IPS-NIHi7 (cell line): ENCODE data around the gene PRKAG2.
A peak's percentile ranks its signal among the peaks of the same experiment; 100 is the strongest.

ENCODE experiments used
- DNase-seq: peaks from one replicate; pipeline ENCODE4 v3.0.0; 2012; ENCODE audit warnings: mixed read lengths; ENCODE audit errors: extremely low spot score

The PRKAG2 gene

DNA sequence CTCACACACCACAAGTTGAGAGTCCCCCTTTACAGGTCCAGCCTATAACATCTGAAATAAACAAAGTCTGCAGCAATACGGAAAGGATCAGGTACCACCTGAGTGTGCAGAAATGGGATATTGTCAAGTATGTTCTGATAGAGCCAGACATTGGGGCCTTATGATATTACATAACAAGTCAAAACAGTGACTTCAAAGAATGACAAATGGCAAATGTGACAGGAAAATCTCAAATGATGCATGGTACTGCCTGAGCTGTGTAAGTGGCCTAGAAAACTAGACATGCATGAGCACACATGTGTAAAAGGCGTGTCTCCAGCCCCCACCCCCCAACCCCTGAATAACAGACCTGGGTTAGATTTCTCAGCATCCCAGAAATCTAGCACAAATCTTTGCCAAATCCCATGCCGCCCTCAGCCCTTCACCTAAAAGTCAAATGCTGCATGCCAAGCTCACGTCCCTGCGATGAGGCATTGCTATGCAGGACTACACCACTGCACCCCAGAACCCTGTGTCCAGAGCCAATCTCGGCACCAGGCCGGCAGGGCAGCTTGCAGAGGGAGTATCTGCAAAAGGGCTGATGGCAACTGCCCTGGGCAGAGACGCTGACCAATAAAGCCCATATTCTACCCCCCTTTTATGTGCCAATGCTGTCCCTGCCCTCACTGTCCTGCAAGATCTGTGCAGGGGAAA is 58.8 kb downstream of the PRKAG2 start:
- DNase-seq, result no peak

DNA sequence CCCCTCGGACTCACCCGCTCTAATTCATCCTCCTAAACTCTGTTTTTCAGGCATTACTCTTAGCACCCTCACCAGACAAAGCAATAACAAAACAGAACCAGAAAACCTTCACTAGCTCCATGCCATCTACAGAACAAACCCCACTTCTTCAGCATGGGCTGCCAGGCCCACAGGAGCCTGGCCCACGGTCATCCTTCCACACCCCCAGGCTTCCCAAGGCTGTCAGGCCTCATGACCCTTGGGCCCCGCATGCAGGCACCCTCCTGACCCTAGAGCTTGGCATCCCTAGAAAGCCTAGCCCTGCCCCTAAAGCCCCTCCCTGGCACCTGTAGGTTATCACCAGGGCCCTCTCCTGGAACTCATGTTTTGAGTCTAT is 59.6 kb downstream of the PRKAG2 start:
- DNase-seq, result no peak

DNA sequence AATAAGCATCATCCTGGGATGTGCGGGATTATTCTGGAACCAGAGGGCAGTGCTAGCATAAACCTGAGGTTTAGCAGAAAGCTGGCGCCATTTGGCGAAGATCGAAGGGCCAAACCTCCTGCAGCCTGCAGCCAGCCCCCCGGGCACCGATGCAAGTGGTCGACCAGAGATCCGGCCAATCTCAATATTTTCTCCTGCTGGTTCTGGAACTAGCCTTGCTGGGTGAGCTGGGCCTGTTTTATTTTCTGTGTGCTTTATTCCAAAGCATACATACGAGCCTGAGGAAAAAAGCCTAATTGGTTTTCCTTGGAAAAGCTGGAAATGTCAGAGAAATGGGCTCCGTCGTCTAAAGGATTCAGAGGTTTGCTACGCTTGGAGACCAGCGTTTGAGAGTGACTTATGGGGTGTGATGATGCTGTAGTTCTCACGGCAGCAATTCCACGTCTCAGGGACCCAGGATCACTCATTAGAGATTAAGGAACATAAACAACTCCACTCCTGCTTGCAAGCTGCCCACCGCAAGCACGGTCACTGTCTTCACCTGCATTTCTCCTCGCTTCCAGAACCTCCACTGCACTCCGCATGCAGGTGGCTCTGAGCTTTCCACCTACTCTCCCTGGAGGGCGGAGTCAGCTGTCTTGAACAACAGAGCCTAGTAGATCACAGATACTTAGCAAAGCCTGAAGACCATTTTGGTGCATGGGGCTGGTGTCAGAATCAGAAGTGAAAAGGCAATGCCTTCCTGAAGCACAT is 60.2 kb downstream of the PRKAG2 start:
- no peak for DNase-seq

DNA sequence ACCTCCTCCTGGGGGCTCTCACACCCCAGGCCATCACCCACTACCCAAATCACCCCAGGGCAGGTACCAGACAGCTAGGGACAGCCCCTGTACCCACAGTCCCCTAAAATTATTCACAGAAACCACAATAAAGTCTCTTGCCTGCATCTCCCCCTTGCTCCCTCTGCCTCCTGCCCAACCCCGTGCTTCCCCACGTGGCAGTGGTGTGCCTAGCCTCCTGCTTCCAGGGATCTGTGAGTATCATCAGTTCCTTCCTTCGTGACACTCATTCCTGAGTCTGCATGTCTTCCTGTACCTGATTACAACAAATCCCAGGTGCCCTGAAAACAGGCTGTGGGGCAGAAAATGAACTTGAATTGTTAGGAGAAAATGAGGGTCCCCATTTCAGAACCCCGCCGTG is 61.5 kb downstream of the PRKAG2 start:
- no peak for DNase-seq

DNA sequence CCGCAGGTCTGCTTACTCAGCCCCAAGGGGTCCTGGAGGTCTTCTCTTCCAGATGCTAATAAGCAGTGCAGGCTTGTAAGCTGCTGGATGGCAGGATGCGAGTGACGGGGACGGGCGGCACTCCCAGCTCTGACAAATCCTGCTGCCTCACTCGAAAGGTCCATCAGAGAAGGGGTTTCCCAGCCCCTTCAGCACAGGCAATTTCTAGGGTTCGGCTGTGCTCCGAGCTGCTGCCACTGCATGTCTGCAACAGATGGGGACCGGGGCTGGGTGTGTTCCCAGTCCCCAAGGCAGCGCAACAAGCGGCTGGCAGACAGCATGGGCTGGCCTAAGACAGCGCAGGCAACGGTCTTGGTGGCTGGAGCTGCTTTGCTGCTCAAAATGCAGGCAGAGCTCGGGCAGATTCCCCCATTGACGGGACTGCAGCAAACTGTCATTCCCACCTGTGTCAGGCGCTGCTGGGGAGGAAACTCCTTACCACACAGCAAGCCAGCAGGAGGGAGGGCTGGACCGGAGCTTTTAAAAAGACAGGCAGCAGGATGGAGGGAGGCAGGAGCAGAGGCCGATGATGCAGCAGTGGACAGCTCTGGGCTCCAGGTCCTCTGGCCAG is 62.4 kb downstream of the PRKAG2 start:
- DNase-seq, result peak; percentile 52

DNA sequence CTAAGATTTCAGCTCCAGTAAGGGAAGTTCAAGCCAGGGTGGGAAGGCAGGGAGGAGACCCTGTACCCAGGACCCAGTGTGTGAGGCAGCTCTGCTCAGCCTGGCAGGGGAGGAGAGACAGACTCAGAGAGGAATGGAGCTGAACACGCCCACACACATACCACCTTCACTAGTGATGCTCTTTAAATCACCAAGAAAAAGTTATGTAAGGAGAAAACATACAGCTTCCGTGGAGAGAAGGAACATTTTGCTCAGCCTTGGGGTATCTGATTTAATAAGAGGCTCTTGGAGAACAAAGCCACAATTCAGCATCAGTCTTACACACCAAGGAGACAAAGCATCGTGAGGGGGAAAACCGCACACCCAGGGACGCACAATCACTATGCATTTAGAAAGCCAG is 62.9 kb downstream of the PRKAG2 start:
- peak; percentile 51 for DNase-seq

DNA sequence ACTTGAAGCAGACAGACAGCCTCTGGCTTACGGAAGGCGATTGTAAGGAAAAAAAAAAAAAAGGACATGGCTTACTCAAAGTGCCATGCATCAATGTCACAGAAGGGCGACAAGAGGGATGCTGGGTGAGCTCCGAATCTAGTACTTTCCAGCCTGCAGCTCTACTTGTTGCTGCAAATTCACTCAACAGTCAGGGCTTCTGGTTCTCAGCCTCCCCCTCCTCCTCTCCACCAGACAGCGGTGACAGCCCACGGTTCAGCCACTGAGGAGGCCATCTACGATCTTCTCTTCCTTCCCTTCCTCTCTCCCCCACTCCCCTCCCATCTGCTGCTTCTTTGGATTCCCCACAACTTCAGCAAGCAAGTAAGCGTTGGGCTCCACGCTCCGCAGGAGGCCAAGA is 63.5 kb downstream of the PRKAG2 start:
- no peak for DNase-seq

DNA sequence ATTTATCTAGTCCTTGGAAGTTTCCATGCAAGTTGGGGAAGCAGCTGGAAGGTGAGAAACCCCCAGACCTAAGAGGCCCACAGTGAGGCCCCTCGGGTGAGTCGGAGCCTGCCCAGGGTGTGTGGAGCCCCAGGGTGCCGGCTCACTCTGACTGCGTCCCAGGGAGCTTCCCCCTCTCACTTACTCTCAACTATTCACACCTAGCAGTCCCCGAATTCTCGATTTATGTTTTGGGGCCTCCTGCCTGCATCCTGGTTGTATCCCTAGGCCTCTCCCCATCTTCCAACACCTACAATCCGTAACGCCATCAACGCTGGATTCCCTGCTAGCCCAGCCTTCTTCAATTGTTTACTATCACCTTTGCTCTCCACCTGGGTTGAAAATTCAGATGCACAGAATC is 63.9 kb downstream of the PRKAG2 start:
- no peak for DNase-seq

DNA sequence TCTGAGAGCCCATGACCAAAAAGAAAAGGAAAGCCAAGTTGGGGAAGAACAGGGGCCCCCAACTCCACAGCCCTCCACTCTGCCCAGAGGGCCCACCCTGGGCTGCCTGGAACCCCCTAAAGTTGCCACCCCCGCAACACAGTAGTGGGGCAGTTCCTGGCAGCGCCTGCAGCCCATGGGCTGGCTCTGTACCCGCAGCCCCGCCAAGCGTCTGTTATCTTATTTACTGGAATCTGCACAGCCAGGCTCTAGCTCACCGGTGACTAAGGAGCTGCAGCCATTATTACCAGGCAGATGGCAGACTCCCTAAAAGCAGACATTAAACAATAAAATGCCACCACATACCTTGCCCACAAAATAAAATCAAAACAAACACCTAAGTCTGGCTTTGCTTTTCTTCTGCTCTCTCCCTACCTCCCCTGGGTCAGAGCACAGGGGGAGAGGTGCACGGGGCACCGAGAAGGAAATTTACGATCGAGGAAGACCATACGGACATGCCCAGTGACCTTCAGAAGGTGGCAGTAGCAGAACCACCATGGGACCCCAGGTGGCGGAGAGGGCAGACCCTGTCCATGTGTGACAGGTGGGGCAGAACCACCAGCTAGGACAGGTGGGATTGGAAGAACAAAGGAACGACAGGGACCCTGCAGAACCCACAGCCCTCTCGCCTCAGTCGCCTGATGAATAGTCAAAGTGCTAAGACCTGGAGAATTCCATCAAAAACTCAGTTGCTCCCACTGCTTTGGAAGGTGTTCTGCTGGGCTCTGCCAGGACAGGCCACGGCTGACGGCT is 66.3 kb downstream of the PRKAG2 start:
- DNase-seq, result no peak

DNA sequence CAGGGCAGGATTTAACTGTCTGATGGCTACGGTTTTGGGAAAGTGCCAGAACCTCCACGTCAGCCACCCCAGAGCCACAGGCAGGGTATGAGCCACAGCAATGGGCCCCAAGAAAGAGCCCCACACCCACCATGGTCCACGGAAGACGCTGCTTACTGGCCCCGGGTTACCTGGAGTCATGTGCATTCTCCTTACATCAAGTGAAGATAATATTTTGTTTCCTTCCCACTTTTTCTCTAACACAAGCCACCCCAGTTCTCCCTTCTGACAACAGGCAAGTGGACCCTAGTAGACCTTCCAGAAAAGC is 67.1 kb downstream of the PRKAG2 start:
- DNase-seq, result no peak

DNA sequence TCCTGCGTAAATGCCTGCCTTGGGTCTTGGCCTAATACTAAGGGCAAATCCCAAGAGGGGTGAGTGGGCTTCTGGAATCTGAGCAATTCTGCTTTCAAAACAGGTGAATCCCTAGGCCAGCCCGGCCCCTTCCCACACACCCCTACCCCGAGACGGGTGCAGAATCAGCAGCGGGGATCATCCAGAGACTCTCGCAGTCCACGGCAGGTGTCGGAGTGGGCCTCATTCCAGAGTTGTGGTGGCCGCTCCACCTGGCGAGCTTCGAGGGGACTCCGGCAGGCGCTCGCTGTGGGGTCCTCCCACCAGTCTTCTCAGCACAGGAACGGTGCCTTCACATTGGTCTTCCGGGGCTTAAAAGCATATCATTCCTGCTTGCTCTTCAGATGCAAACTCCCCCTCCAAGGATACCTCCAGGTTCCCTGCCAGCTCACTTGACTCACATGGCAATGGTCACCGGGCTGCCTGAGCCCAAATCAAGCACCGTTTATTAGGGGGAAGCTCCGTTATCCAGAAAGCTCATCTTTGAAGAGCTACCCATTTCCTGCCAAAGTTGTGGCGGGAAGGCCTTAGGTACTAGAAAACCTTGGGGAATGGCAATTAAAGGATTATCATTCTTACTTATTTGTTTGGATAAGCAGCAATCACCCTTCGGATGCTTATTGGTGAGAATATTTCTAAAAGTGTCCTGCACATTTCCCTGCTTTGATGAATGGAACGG is 67.6 kb downstream of the PRKAG2 start:
- no peak for DNase-seq

DNA sequence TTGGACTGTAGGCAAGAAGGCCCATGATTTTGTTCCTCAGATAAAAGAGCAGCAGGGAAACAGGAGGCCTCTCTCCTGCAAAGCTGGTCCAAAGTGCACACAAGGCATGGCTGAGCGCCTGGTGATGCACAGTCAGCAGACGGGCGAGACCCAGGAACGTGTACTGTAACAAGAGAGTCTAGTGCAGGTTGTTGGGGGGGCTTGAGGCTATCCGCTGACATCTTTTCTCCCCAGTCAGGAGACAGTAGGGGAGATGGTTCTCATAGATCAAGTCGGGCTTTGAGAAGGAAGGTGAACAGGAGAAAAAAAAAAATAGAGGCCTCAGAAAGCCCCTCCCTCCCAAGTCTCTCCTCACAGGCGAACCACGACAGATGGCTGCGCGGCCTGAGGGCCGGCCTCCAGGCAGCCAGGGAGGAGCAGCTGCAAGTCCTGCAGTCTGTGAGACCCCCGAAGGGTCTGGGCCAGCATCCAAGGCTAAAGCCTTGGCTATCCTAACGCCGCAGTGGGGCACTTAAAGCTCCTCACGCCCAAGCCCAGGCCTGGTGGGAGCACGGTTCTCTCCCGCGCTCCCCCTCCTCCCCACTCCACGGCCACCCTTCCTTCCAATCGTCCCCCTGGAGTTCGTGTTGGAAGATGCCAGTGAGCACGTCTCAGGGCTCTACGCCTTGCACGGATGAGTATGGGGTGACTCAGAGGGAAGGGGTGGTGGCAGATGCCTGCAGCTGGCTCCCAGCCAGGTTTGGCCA is 68.3 kb downstream of the PRKAG2 start:
- DNase-seq, result no peak

DNA sequence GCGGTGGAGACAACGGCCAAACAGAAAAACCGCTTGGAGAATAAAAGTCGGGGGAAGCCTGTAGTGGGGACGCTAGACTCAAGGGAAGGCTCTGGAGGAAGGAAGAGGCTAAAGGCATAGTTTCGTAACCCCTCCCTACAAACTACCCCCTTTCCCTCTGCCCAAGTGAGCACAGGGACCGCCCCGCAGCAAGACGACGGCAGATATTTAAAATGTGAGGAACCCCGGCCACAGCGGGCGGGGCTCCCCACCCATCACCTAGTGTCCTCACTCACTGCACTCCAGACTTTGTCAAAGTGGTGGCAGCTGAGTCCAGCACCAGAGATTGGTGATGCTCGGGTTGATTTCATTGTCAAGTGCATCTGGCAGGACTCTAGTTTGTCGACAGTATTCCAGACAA is 69.1 kb downstream of the PRKAG2 start:
- DNase-seq, result no peak

DNA sequence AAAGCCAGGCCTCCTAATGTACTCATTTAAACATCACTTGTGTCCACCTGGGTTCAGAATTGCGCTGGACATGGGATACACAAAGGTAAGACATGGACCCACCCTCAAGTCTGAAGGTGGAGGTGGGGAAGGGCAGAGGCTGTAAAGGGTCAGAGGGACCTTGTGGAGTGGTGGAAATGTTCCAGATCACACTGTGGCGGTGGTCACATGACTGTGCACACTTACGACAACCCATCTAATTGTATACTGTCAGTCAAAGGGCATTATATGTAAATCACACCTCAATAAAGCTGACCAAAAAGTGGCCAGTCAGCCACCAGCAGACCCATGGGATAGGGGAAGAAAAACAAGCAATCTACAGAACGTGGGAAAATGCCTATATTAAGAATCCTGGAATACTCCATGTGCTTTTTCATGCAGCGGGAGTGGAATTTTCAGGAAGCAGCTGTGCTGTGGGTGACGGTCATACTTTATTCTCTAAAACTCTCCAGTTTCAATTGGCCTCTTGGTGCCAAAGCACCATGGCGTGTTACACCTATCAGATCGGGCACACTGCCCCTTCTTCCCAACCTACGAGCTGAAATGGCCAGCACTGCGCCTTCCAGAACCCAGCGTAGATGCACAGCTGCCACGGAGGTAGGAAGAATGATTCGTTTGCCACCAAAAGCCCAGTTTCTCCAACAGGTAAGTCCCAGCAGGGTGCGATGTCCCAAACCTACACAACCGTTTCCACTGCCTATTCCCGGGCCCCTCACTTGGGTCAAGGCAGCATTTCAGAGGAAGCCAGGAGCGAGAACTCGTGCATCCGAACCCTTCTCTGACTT is 69.8 kb downstream of the PRKAG2 start:
- no peak for DNase-seq

DNA sequence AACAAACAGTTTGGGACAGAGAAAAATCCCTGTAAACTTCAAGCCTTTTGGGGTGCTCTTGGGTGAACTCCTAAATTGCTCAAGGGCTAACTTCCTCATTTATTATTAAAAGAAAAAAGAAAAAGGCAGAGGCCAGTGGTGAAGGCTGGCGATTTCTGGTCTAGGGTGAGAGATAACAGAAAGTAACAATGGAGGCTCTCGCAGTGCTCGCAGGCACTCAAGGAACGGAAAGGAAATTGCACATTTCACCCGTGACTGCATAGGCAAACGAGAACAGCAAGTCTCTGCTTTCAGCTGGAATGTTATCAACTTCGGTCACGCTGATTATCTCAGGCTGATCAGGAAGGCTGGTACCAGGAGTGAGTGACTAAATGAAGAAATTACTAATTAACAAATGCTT is 70.7 kb downstream of the PRKAG2 start:
- no peak for DNase-seq

DNA sequence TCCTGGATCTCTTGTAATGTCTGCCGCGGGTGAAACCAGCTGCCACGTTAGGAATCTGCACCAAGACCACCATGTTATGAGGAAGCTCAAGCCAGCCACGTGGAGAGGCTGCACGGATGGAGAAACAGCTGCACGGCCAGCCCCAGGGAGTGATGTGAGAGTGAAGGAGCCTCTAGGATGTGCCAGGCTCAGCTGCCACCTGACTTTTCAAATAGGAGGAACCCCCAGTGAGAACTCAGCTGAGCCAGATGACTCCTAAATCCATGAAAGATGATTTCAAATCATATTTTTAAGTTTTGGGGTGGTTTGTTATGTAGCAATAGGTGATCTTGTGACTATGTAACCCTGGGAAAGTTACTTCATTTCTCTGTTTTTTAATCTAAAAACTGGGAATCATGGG is 71.7 kb downstream of the PRKAG2 start:
- DNase-seq, result no peak

DNA sequence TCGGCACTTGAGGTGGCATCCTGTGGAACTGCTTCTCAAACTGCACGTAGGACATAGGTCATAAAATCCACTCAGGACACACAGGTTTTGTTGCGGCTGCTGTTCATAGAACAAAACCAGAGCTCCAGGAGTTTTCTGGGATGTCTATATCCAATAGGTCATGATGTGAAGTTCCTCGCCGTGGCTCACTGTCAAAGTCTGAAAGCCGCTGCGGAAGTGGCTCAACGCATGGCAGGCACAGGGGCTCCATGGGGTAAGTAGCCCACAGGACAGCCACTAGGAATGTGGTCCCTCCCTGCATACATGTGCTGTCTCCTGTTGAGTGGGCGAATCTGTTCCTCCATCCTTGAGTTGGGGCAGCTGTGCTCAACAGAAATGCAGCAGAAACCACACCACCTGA is 72.2 kb downstream of the PRKAG2 start:
- DNase-seq, result no peak

DNA sequence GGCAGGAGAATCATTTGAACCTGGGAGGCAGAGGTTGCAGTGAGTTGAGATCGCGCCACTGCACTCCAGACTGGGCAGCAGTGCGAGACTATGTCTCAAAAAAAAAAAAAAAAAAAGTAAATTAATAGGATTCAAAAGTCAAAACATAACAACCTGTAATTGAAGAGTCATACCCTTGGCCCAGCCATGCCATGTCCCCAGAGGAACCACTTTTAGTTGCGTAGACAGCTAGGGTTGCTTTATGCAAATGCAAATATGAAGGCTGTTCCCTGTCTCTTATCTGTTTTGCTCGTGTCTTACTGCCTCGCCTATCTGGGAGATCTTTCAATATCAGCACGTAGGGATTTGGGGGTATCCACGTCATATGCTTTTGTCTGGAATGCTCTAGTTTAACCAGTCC is 73.1 kb downstream of the PRKAG2 start:
- DNase-seq, result no peak

DNA sequence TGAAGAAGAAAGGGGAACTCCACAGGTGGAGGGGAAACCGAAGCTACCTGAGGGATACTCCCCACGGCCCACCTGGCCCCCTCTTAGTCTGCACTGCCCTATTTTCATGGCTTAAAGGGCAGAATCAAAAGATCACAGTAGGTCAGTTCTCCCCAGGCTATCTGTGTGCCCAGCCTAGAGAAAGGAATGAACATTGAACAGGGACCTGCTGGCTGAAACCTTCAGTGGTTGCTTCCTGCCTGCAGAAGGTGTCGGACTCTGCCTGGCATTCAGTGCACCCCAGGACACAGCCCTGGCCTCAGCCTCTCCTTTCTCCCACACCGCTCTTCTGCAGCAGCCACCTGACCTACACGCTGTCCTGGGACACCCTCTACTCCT is 74.5 kb downstream of the PRKAG2 start:
- DNase-seq, result no peak

DNA sequence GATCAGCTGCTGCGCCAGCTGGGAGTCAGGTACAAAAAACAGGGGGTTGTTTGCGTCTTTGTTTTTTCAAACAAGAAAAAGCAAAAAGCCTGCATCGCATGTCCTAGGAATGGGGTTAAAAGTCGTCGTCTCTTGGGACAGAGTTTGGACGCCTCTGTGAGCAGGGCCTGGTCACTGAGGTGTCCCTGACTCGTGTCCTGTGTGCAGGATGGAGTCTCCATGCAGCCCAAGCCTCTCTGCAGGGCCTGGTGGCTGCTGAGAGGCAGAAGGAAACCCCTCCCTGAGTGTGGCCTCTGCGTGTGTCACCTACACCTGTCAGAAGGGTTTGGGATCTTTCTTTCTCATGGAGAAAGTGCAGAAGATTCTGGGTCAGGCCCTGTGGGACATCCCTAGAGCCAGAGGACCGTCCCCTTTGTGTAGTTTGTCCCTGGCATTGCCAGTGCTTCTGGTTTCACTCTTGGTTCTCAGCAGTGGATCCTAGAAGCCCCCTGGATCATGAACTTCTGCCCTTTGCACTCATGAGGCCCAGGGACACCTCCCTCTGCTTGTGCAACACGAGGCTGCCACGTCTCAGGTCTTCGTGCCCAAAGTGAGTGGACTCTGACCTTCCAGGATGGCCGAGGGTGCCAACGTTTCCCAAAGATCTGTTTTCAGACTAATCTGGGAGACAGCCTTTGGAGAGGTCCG is 75.0 kb downstream of the PRKAG2 start:
- no peak for DNase-seq
